Peyer's patch (tissue), 4 donors: ENCODE results near the gene ARV1. TPM values are rescaled to one million over a fixed set of nuclear protein-coding genes. Genes with fewer than 3 reads are reported as not detected.
A peak's percentile ranks its signal among the peaks of the same experiment; 100 is the strongest.

Experiments used
- DNase-seq, 3 donors: peaks; one replicate each; pipeline ENCODE4 v3.0.0-alpha.2; 2017 to 2019
- H3K27ac ChIP-seq, 4 donors: fragments of 200-600 bp; sonication (generic); one replicate each; pipeline ENCODE4 v1.5.1; 2016 to 2019
- H3K27me3 ChIP-seq, 2 donors: fragments of 200-600 bp; sonication (generic); one replicate each; pipeline ENCODE4 v1.5.1; 2019
- H3K36me3 ChIP-seq, 3 donors: fragments of 200-600 bp; sonication (generic); one replicate each; pipeline ENCODE4 v1.5.1; 2016 to 2019
- H3K4me1 ChIP-seq, 4 donors: fragments of 200-600 bp; sonication (generic); one replicate each; pipeline ENCODE4 v1.5.1; 2016 to 2019
- H3K4me3 ChIP-seq, 4 donors: fragments of 200-600 bp; sonication (generic); 1 replicate in 3 of 4; 2 replicates in 1 of 4; pipeline ENCODE4 v1.5.1; 2016 to 2019; ENCODE audit warnings: mild to moderate bottlenecking in 1 of 4
- H3K9me3 ChIP-seq, 4 donors: fragments of 200-600 bp; sonication (generic); one replicate each; pipeline ENCODE4 v1.5.1; 2016 to 2019; ENCODE audit warnings: mild to moderate bottlenecking in 1 of 4
- CTCF ChIP-seq, 6 experiments: fragments of 450-650 bp in 4 of 6; fragments of 200-600 bp in 2 of 6; sonication (generic) in 1 of 6; IDR thresholded peaks; one replicate each; pipeline ENCODE4 v1.5.1; 2017 to 2019; ENCODE audit warnings: antibody characterized with exemption in 6 of 6, mild to moderate bottlenecking in 3 of 6, moderate library complexity in 1 of 6
- POLR2A ChIP-seq, 2 donors: fragments of 450-650 bp; IDR thresholded peaks; one replicate each; pipeline ENCODE4 v1.5.1; 2017; ENCODE audit warnings: antibody characterized with exemption in 2 of 2, mild to moderate bottlenecking in 2 of 2, moderate library complexity in 2 of 2
- total RNA-seq, 4 donors: library from RNA; depleted of rRNA; stranded (reverse); fragments of >200 nt; gene quantifications; one replicate each; pipeline ENCODE4 v1.1.0, GENCODE V29; 2016

ARV1 gene
- total RNA-seq, 4 donors from 2014 or later = 13.2 to 28.9 (median 21.0) TPM

- TF ChIP-seq CTCF (IDR thresholded peaks at IDR 0.05) (no peak), POLR2A (IDR thresholded peaks at IDR 0.05) (no peak)
- H3K4me1 ChIP-seq = no peaks in the 10 kb centered on the region
- H3K27ac ChIP-seq = no peak overlapping the region
- H3K36me3 ChIP-seq = no peaks in the 10 kb centered on the region
- no peaks in the 10 kb centered on the region for H3K9me3 ChIP-seq
- H3K4me3 ChIP-seq = no peak overlapping the region
- no peak for DNase-seq
- no peaks in the 10 kb centered on the region for H3K27me3 ChIP-seq
Observed at GRCh38 chr1:231013391-231014015, 34.6 kb downstream of the ARV1 start.

GRCh38 chr1:231016234-231016633 lies 37.3 kb downstream of the ARV1 start:
- Histone ChIP-seq H3K4me1 (no peaks in the 10 kb centered on the region), H3K27ac (no peak overlapping the region), H3K36me3 (no peaks in the 10 kb centered on the region), H3K27me3 (no peaks in the 10 kb centered on the region), H3K4me3 (no peak overlapping the region), H3K9me3 (no peaks in the 10 kb centered on the region)
- no peak for DNase-seq
- TF ChIP-seq POLR2A (IDR thresholded peaks at IDR 0.05) (no peak), CTCF (IDR thresholded peaks at IDR 0.05) (no peak)

- no peaks in the 10 kb centered on the region for H3K36me3 ChIP-seq
- DNase-seq = no peak
- H3K27ac ChIP-seq = no peak overlapping the region
- no peaks in the 10 kb centered on the region for H3K4me1 ChIP-seq
- H3K9me3 ChIP-seq = no peaks in the 10 kb centered on the region
- H3K4me3 ChIP-seq = no peak overlapping the region
- H3K27me3 ChIP-seq = no peaks in the 10 kb centered on the region
- TF ChIP-seq CTCF (IDR thresholded peaks at IDR 0.05) (no peak), POLR2A (IDR thresholded peaks at IDR 0.05) (no peak)
Observed at GRCh38 chr1:231016966-231017365, 38.1 kb downstream of the ARV1 start.

GRCh38 chr1:231019711-231020110 lies 40.8 kb downstream of the ARV1 start:
- TF ChIP-seq POLR2A (IDR thresholded peaks at IDR 0.05) (no peak), CTCF (IDR thresholded peaks at IDR 0.05) (no peak)
- Histone ChIP-seq H3K4me3 (no peak overlapping the region), H3K4me1 (no peaks in the 10 kb centered on the region), H3K36me3 (no peaks in the 10 kb centered on the region), H3K27me3 (no peaks in the 10 kb centered on the region), H3K27ac (no peak overlapping the region), H3K9me3 (no peaks in the 10 kb centered on the region)
- DNase-seq = no peak

- H3K27me3 ChIP-seq = no peaks in the 10 kb centered on the region
- H3K36me3 ChIP-seq = no peaks in the 10 kb centered on the region
- TF ChIP-seq CTCF (IDR thresholded peaks at IDR 0.05) (peak in 1 of 6 experiments; percentile 16), POLR2A (IDR thresholded peaks at IDR 0.05) (no peak)
- peak overlapping the region in 1 of 4 donors; percentile 62 for H3K27ac ChIP-seq
- H3K4me1 ChIP-seq = no peaks in the 10 kb centered on the region
- H3K9me3 ChIP-seq = no peaks in the 10 kb centered on the region
- H3K4me3 ChIP-seq = no peak overlapping the region
- DNase-seq = no peak
Observed at GRCh38 chr1:231020139-231020601, 41.3 kb downstream of the ARV1 start.
